GM18526 (cell line): Measurements from ENCODE around the gene SLX9.

Experiments used
- POLR2A ChIP-seq: IDR thresholded peaks from 3 replicates; pipeline ENCODE4 v1.6.1; 2011; ENCODE audit not compliant: insufficient read length; ENCODE audit errors: extremely low read depth

SLX9 gene

DNA sequence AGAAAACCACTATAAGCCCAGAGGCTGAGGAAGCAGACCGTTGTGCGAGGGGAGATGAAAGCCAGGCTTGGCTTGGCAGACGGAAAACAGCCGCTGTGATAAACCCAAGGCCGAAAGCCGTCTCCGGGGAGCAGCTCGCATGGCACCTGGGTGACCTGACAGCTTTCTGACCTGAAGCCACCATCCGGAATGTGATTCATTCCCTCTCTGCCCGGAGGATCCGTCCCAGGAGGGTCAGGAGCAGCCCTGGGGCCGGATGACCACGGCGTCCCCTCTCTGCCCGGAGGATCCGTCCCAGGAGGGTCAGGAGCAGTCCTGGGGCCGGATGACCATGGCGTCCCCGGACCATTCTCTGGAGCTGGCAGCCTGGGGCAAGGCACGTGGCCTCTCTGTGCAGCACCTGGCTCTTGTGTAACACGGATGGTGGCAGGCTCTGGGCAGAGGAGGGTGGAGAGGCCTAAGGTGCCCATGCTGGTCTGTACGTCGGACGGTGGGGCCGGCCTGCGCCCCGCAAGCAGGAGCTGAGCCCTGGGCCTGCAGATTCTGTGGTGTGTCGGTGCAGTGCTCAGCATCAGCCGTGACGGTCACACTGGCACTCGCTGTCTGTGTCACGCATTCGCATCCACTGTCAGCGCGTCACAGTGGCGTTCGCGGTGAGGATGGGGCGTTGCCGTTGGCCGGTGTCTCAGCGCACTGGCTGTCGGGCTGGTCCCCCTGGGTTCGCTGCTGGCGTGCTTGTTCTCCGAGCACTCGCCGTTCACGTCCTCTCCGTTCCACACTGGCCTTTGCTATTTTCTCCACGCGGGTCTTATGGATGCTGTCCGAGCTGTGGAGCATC lies 50.3 kb downstream of the SLX9 start:
- no peak for TF ChIP-seq POLR2A

DNA sequence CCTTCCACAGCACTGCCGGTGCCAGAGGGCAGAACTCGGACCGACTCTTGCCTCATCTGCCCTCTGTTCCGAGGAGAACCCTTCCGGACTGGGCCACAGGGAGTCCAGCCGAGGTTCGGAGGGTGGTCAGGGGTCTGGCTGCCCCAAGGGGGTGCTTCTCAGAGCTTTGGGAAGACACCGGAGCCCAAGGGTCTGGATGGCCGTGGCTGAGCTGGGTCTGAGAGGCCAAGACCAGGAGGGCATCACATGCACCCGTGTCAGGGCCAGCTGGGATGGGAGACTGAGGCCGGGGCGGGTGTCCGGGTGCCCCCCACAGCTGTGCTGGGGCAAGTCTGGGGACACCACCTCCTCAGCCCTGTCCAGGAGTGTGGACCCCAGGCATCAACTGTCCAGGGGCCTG lies 51.1 kb downstream of the SLX9 start:
- no peak for TF ChIP-seq POLR2A

GRCh38 chr21:44991538-44992483 lies 52.0 kb downstream of the SLX9 start:
- no peak for TF ChIP-seq POLR2A

- no peak for TF ChIP-seq POLR2A
These were observed 52.8 kb downstream of the SLX9 start for GRCh38 chr21:44992608-44993031.

DNA sequence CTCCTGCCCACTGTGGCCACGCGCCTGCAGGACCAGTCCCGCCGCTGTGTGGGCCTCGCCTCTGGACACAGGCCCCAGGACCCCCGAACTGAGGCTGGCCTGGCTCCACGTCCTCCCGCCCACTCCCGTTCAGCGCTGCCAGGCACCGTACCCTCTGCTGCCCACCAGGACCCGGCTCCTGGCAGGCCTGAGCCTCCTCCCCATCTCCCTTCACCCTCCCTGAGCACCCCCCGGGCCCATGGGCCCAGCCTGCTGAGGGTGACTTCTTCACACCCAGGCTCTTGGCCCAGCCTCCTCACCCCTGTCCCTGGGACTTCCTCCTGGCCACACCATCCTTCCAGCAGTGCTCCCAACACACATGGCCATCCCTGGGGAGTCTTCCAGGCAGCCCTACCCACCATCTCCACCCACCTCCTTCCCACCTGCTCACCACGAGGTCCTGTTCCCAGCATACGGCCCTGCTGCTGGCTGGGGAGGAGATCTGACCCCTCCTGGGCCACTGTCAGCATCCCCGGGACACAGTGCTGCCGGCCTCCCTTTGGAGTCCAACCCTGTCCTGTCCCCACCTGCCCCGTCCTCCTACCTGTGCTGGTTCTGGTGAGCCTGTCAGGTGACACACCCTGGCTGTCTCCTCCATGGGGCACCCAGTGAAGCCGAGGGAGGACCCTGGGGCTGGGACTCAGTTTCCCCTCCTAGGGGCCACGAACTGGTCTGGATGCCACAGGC lies 53.7 kb downstream of the SLX9 start:
- TF ChIP-seq POLR2A: no peak

DNA sequence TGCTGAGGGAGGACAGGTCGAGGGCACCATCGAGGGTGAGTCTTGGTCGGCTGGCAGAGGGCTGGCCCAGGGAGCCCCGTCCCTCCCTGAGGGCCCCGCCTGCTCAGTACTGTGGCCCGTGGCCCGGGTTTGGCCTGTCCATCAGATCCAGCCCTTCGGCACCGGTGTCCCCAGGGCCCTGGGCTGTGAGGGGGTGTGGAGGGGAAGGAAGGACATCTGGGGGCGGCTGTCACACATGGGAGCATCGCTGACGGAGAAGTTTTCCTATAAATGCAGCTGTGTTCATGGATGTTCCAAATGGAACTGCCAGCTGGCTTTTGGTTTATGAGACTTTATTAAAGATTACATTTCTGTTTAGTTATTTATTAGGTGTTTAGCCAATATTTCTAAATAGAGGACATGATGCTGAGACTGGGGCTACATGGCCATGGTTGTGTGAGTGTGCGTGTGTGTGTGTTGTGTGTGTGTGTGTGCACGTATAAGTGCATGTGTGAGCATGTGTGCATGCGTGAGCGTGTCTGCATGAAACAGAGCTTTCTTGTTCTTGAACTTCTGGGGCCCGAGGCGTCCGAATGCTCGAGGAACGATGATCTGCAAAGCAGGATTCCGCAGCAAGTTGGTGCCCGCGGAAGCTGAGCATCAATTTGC lies 54.3 kb downstream of the SLX9 start:
- TF ChIP-seq POLR2A: no peak

- no peak for TF ChIP-seq POLR2A
These were observed 55.0 kb downstream of the SLX9 start for GRCh38 chr21:44994695-44995342.

- TF ChIP-seq POLR2A: no peak
These were observed 55.6 kb downstream of the SLX9 start for GRCh38 chr21:44995343-44995941.

DNA sequence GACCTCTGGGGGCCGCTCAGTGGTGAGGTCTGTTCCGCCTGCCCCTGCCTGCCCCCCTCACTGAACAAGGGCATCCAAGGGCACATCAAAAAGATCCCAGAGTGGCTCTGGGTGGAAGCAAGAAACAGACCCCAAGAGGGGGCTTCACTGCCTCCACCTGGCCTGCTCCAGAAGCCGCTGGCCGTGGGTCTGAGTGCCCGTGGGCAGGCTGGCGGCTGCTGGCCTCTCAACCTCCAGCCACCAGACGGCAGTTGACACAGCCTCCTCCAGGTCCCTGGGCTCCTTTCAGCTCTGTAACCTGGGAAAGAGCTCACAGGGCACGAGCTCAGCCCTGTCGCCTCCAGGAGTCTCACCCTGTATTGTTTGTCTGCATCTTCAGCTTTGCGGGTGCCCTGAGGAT lies 56.3 kb downstream of the SLX9 start:
- no peak for TF ChIP-seq POLR2A

GRCh38 chr21:44996501-44996921 lies 56.7 kb downstream of the SLX9 start:
- no peak for TF ChIP-seq POLR2A

DNA sequence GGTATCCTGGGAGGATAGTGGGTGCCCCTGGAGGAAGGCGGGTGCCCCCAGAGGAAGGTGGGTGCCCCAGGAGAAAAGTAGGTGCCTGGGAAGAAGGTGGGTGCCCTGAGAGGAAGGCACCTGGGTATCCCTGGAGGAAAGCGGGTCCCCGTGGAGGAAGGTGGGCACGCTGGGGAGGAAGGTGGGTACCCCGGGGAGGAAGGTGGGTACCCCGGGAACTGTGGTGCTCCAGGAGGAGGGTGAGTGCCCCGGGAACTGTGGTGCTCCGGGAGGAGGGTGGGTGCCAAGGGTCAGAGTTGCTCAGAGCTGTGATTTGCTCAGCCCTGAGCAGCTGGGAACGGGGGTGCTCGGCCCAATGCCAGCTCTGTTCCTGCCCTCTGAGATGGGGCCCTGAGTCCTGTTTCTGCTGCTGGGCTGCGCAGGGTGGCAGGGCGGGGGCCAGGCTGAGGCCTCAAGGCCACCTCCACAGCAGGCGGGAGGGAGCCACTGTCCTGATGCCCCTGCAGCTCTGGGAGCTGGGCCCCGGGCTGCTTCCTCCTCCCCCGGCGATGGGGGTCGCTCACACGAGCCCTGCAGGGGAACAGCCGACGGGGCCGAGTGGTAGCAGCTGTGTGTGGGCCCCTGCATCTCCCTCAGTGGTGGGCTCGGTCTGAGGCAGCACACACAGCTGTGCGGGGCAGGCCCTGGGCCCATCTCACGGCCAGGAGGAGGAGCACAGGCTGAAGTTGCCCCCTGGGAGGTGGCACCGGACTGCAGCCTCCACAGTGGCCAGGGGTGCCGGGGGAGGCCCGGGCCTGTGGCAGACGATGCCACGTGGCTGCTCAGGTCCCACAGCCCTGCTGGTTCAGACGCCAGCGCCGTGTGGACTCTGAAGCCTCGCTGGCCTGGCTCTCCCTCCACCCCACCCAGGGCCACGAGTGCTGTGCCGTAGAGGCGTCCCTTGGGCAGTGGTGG lies 57.4 kb downstream of the SLX9 start:
- no peak for TF ChIP-seq POLR2A

GRCh38 chr21:44998086-44998620 lies 58.3 kb downstream of the SLX9 start:
- TF ChIP-seq POLR2A: no peak
